ENCODE data around the gene WDR93. TPM values are rescaled to one million over a fixed set of nuclear protein-coding genes. Genes with fewer than 3 reads are reported as not detected.

Gene WDR93
- total RNA-seq, 2 experiments from 2014 or later = 0.19 TPM; not detected in 1

DNA sequence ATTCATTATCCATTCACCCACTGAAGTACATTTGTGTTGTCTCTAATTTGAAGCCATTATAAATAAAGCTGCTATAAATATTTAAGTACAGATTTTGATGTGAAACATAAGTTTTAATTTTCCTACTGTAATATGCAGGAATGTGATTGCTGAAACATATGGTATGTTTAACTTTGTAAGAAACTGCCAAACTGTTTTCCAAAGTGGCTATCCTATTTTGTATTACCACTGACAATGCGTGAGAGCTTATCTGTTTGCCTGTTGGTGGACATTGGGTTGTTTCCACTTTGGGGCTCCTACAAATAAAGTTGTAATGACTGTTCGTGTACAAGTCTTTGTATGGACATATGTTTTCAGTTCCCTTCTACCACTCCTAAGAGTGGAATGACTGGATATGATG is 2.5 kb downstream of the WDR93 start:
- H3K9me3 ChIP-seq (ENCODE audit: low read length) = no peaks in the 10 kb centered on the region
- H3K27ac ChIP-seq (ENCODE audit: low read depth, low read length, poor library complexity, severe bottlenecking) = no peak overlapping the region
- H2AFZ ChIP-seq (ENCODE audit: low read length) = no peak overlapping the region
- intact Hi-C loops (cut with micrococcal nuclease; ENCODE audit: unreplicated experiment) = no loop called here
- no peak for DNase-seq (ENCODE audit: low spot score)
- H4K20me1 ChIP-seq (ENCODE audit: insufficient read depth, low read length) = no peaks in the 10 kb centered on the region
- H3K4me2 ChIP-seq (ENCODE audit: low read length) = no peak overlapping the region
- TF ChIP-seq, protein P1, sequence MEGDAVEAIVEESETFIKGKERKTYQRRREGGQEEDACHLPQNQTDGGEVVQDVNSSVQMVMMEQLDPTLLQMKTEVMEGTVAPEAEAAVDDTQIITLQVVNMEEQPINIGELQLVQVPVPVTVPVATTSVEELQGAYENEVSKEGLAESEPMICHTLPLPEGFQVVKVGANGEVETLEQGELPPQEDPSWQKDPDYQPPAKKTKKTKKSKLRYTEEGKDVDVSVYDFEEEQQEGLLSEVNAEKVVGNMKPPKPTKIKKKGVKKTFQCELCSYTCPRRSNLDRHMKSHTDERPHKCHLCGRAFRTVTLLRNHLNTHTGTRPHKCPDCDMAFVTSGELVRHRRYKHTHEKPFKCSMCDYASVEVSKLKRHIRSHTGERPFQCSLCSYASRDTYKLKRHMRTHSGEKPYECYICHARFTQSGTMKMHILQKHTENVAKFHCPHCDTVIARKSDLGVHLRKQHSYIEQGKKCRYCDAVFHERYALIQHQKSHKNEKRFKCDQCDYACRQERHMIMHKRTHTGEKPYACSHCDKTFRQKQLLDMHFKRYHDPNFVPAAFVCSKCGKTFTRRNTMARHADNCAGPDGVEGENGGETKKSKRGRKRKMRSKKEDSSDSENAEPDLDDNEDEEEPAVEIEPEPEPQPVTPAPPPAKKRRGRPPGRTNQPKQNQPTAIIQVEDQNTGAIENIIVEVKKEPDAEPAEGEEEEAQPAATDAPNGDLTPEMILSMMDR (conservative IDR thresholded peaks at IDR 0.05; ENCODE audit: low read length) = no peak
- no peak for TF ChIP-seq EZH2phosphoT487 (IDR thresholded peaks at IDR 0.05; ENCODE audit: borderline replicate concordance, low read depth, low read length)
- ChIA-PET POLR2A (interaction anchor here (0.7 kb wide), 1 partner anchor 22 kb away, joined by 3 read pairs; no protein-coding TSS in a partner anchor), CTCF (ENCODE audit: unreplicated experiment) (no interaction called here)
- H3K4me1 ChIP-seq (ENCODE audit: insufficient read depth, low read length, poor library complexity, severe bottlenecking) = peaks cover 11% of the 10 kb centered on the region
- H3K36me3 ChIP-seq (ENCODE audit: insufficient read depth, low read length) = no peaks in the 10 kb centered on the region
- H3K4me3 ChIP-seq (ENCODE audit: low read depth, low read length, poor library complexity, severe bottlenecking) = no peak overlapping the region
- no TSS peak for BruUV-seq (replicated peaks)
- H3K79me2 ChIP-seq (ENCODE audit: insufficient read depth, low read depth, low read length) = no peaks in the 10 kb centered on the region
- H3K9me2 ChIP-seq (ENCODE audit: insufficient read depth, low read length) = no peaks in the 10 kb centered on the region

DNA sequence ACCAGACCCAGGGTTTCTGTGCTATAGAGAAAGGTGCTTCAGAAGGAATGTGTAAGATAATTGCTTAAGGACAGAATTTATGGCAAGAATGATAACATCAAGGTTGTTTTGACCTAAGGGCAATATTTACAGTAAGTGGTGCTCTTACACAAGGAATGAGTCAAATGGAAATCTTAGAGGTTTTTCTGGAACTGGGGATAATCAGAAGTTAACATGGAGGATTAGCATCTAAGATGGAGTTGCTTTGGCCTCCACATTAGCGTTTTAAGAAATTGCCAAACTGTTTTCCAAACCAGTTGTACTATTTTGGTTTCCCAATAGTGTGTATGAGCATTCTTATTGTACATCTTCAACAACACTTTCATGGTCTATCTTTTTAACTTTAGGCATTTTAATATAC is 3.1 kb downstream of the WDR93 start:
- CTCF ChIA-PET (ENCODE audit: unreplicated experiment) = no interaction called here
- Histone ChIP-seq H3K4me3 (ENCODE audit: low read depth, low read length, poor library complexity, severe bottlenecking) (no peak overlapping the region), H4K20me1 (ENCODE audit: insufficient read depth, low read length) (no peaks in the 10 kb centered on the region), H3K27ac (ENCODE audit: low read depth, low read length, poor library complexity, severe bottlenecking) (no peak overlapping the region), H3K36me3 (ENCODE audit: insufficient read depth, low read length) (no peaks in the 10 kb centered on the region), H3K4me2 (ENCODE audit: low read length) (no peak overlapping the region), H3K9me2 (ENCODE audit: insufficient read depth, low read length) (no peaks in the 10 kb centered on the region), H2AFZ (ENCODE audit: low read length) (no peak overlapping the region), H3K4me1 (ENCODE audit: insufficient read depth, low read length, poor library complexity, severe bottlenecking) (peaks cover 11% of the 10 kb centered on the region), H3K79me2 (ENCODE audit: insufficient read depth, low read depth, low read length) (no peaks in the 10 kb centered on the region), H3K9me3 (ENCODE audit: low read length) (no peaks in the 10 kb centered on the region)
- intact Hi-C loops (cut with micrococcal nuclease; ENCODE audit: unreplicated experiment) = no loop called here
- POLR2A ChIA-PET = no interaction called here
- TF ChIP-seq, protein P1 (conservative IDR thresholded peaks at IDR 0.05; ENCODE audit: low read length) = no peak
- no peak for TF ChIP-seq EZH2phosphoT487 (IDR thresholded peaks at IDR 0.05; ENCODE audit: borderline replicate concordance, low read depth, low read length)
- no peak for DNase-seq (ENCODE audit: low spot score)
- BruUV-seq (replicated peaks) = no TSS peak

DNA sequence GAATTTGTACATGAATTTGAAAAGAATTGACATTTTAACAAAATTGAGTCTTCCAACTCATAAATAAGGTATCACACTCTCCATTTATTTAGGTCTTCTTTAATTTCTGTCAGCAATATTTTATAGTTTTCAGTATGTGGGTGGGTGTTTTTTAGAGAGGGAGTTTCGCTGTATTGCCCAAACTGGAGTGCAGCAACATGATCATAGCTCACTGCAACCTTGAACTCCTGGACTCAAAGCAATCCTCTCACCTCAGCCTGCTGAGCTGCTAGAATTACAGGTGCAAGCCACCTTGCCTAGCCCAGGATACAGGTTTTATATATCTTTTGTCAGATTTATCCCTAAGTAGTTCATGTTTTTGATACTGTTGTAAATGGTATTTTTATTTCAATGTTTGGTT is 4.6 kb downstream of the WDR93 start:
- H3K27ac ChIP-seq (ENCODE audit: low read depth, low read length, poor library complexity, severe bottlenecking) = no peak overlapping the region
- peaks cover 8% of the 10 kb centered on the region for H3K4me1 ChIP-seq (ENCODE audit: insufficient read depth, low read length, poor library complexity, severe bottlenecking)
- H3K4me2 ChIP-seq (ENCODE audit: low read length) = no peak overlapping the region
- no peaks in the 10 kb centered on the region for H3K9me3 ChIP-seq (ENCODE audit: low read length)
- CTCF ChIA-PET (ENCODE audit: unreplicated experiment) = no interaction called here
- no peak for DNase-seq (ENCODE audit: low spot score)
- no peaks in the 10 kb centered on the region for H3K9me2 ChIP-seq (ENCODE audit: insufficient read depth, low read length)
- intact Hi-C loops (cut with micrococcal nuclease; ENCODE audit: unreplicated experiment) = no loop called here
- no peaks in the 10 kb centered on the region for H3K79me2 ChIP-seq (ENCODE audit: insufficient read depth, low read depth, low read length)
- H2AFZ ChIP-seq (ENCODE audit: low read length) = no peak overlapping the region
- H3K36me3 ChIP-seq (ENCODE audit: insufficient read depth, low read length) = no peaks in the 10 kb centered on the region
- no TSS peak for BruUV-seq (replicated peaks)
- H4K20me1 ChIP-seq (ENCODE audit: insufficient read depth, low read length) = no peaks in the 10 kb centered on the region
- no peak overlapping the region for H3K4me3 ChIP-seq (ENCODE audit: low read depth, low read length, poor library complexity, severe bottlenecking)
- POLR2A ChIA-PET = interaction anchor here (0.5 to 0.9 kb wide), 3 partner anchors 9 to 73 kb away, joined by 3 to 4 read pairs (median 3); no protein-coding TSS in a partner anchor
- TF ChIP-seq, protein P1 (conservative IDR thresholded peaks at IDR 0.05; ENCODE audit: low read length) = no peak
- no peak for TF ChIP-seq EZH2phosphoT487 (IDR thresholded peaks at IDR 0.05; ENCODE audit: borderline replicate concordance, low read depth, low read length)

Measured in OCI-LY7 (cell line).